Measurements from ENCODE around the gene ZNF3.
A peak's percentile ranks its signal among the peaks of the same experiment; 100 is the strongest.
"Not testable (repeated sequence)": the region's sequence is repeated elsewhere in the genome, so short reads cannot be mapped to it uniquely, and the experiment has no call there.

The ZNF3 gene

GRCh38 chr7:100081535-100082102 is at the start of gene ZNF3:
Gene ZNF3, minus strand, starts transcription at chr7:100081723. Its CDS starts 4,366 bp downstream, at chr7:100077357.
- peak; percentile 99 for DNase-seq (ENCODE audit: low spot score)

GRCh38 chr7:100130608-100131453 is 49.3 kb upstream of the ZNF3 start:
- no peak for DNase-seq (ENCODE audit: low spot score)

- DNase-seq (ENCODE audit: low spot score) = not testable (repeated sequence)
Observed at GRCh38 chr7:100130220-100130607, 48.7 kb upstream of the ZNF3 start.

- DNase-seq (ENCODE audit: low spot score) = no peak
Observed at GRCh38 chr7:100128637-100128963, 47.1 kb upstream of the ZNF3 start.

GRCh38 chr7:100127866-100128636 is 46.5 kb upstream of the ZNF3 start:
- no peak for DNase-seq (ENCODE audit: low spot score)

GRCh38 chr7:100126931-100127865 is 45.7 kb upstream of the ZNF3 start, which contains the start of gene MBLAC1:
Gene MBLAC1, plus strand, starts transcription at chr7:100126967. Its CDS starts 429 bp downstream, at chr7:100127396.
- peak; percentile 91 for DNase-seq (ENCODE audit: low spot score)

- no peak for DNase-seq (ENCODE audit: low spot score)
Observed at GRCh38 chr7:100126239-100126930, 44.9 kb upstream of the ZNF3 start.

GRCh38 chr7:100124301-100125230 is 43.0 kb upstream of the ZNF3 start:
- DNase-seq (ENCODE audit: low spot score) = no peak

GRCh38 chr7:100122568-100122967 is 41.0 kb upstream of the ZNF3 start:
- no peak for DNase-seq (ENCODE audit: low spot score)

GRCh38 chr7:100122067-100122466 is 40.5 kb upstream of the ZNF3 start:
- no peak for DNase-seq (ENCODE audit: low spot score)

GRCh38 chr7:100120733-100121036 is 39.2 kb upstream of the ZNF3 start:
- DNase-seq (ENCODE audit: low spot score) = no peak

- DNase-seq (ENCODE audit: low spot score) = peak; percentile 80
Observed at GRCh38 chr7:100119970-100120732, 38.6 kb upstream of the ZNF3 start.

GRCh38 chr7:100119072-100119969 is 37.8 kb upstream of the ZNF3 start, which contains the start of the genes CNPY4 and TAF6:
Gene CNPY4, plus strand, starts transcription at chr7:100119634. Its CDS starts 111 bp downstream, at chr7:100119745.
Gene TAF6, minus strand, starts transcription at chr7:100119358. Its CDS starts 5,149 bp downstream, at chr7:100114209.
- peak; percentile 96 for DNase-seq (ENCODE audit: low spot score)

GRCh38 chr7:100118388-100119071 is 37.0 kb upstream of the ZNF3 start:
- no peak for DNase-seq (ENCODE audit: low spot score)

GRCh38 chr7:100115026-100115425 is 33.5 kb upstream of the ZNF3 start:
- no peak for DNase-seq (ENCODE audit: low spot score)

- DNase-seq (ENCODE audit: low spot score) = no peak
Observed at GRCh38 chr7:100111914-100112313, 30.4 kb upstream of the ZNF3 start.

- no peak for DNase-seq (ENCODE audit: low spot score)
Observed at GRCh38 chr7:100111156-100111555, 29.6 kb upstream of the ZNF3 start.
